Fibroblast of lung (primary cell): Measurements from ENCODE around the gene CYB561A3. TPM values are rescaled to one million over a fixed set of nuclear protein-coding genes. Genes with fewer than 3 reads are reported as not detected.

Source experiments
- DNase-seq, 2 donors: peaks; one replicate each; pipeline versions ENCODE4 v3.0.0 to v3.0.0-alpha.2; 2010; ENCODE audit warnings: low read depth in 2 of 2
- H2AFZ ChIP-seq: 2 replicates; pipeline ENCODE4 v1.5.1; 2012; ENCODE audit warnings: low read length, control low read depth, inconsistent platforms
- H3K27ac ChIP-seq: 2 replicates; pipeline ENCODE4 v1.5.1; 2011; ENCODE audit warnings: low read length, control low read depth; ENCODE audit not compliant: insufficient read depth
- H3K27me3 ChIP-seq: 2 replicates; pipeline ENCODE4 v1.5.1; 2011; ENCODE audit warnings: mild to moderate bottlenecking, low read length; ENCODE audit not compliant: control insufficient read depth, insufficient read depth
- H3K36me3 ChIP-seq: 2 replicates; pipeline ENCODE4 v1.5.1; 2011; ENCODE audit warnings: low read length; ENCODE audit not compliant: control insufficient read depth, insufficient read depth
- H3K4me1 ChIP-seq: 2 replicates; pipeline ENCODE4 v1.5.1; 2011; ENCODE audit warnings: low read length; ENCODE audit not compliant: control insufficient read depth, insufficient read depth; ENCODE audit errors: extremely low read depth
- H3K4me2 ChIP-seq: 2 replicates; pipeline ENCODE4 v1.5.1; 2011; ENCODE audit warnings: low read length, control low read depth; ENCODE audit not compliant: insufficient read depth; ENCODE audit errors: extremely low read depth
- H3K4me3 ChIP-seq, 4 experiments: fragments of 200-600 bp in 1 of 4; sonication (generic) in 1 of 4; replicated peaks in 1 of 4; 2 replicates each; pipeline ENCODE4 v1.5.1; 2011 to 2016; ENCODE audit warnings: low read length in 4 of 4, low read depth in 3 of 4, mild to moderate bottlenecking in 3 of 4, control low read depth in 2 of 4, inconsistent platforms in 1 of 4, mixed read lengths in 1 of 4; ENCODE audit not compliant: insufficient read depth in 1 of 4; ENCODE audit errors: control extremely low read depth in 1 of 4
- H3K79me2 ChIP-seq: 2 replicates; pipeline ENCODE4 v1.5.1; 2012; ENCODE audit warnings: mild to moderate bottlenecking, low read length, inconsistent platforms; ENCODE audit not compliant: control insufficient read depth, insufficient read depth
- H3K9ac ChIP-seq: 2 replicates; pipeline ENCODE4 v1.5.1; 2011; ENCODE audit warnings: mild to moderate bottlenecking, low read length, control low read depth; ENCODE audit not compliant: insufficient read depth
- H3K9me3 ChIP-seq: 2 replicates; pipeline ENCODE4 v1.5.1; 2012; ENCODE audit warnings: low read depth, low read length; ENCODE audit not compliant: control insufficient read depth, insufficient read depth
- H4K20me1 ChIP-seq: 2 replicates; pipeline ENCODE4 v1.5.1; 2011; ENCODE audit warnings: low read length; ENCODE audit not compliant: control insufficient read depth, insufficient read depth; ENCODE audit errors: extremely low read depth
- CTCF ChIP-seq, 2 donors: IDR thresholded peaks in 1 of 2; conservative IDR thresholded peaks in 1 of 2; 1 replicate in 1 of 2; 2 replicates in 1 of 2; pipeline ENCODE4 v1.5.1; 2011 to 2012; ENCODE audit warnings: low read length in 2 of 2, control low read depth in 1 of 2, inconsistent platforms in 1 of 2, low read depth in 1 of 2, mild to moderate bottlenecking in 1 of 2
- EZH2 ChIP-seq: IDR thresholded peaks from 2 replicates; pipeline ENCODE4 v1.5.1; 2012; ENCODE audit warnings: low read length, control low read depth, mild to moderate bottlenecking; ENCODE audit errors: missing control alignments
- polyA plus RNA-seq, 2 donors: library from polyadenylated mRNA; depleted of rRNA in 1 of 2; stranded (reverse) in 1 of 2; unstranded in 1 of 2; fragments of >200 nt; gene quantifications; 2 replicates each; pipeline ENCODE4 v1.2.1, GENCODE V29; 2011 to 2012; ENCODE audit warnings: missing spikeins in 1 of 2
- total RNA-seq: library from RNA; depleted of rRNA; stranded (reverse); fragments of >200 nt; gene quantifications from 2 replicates; pipeline ENCODE4 v1.2.1, GENCODE V29; 2014

CYB561A3 gene
- total and polyA plus RNA-seq, 2 donors (not counting 1 experiment from before 2014, with no cell fraction given): 43.9 to 65.1 TPM

DNA sequence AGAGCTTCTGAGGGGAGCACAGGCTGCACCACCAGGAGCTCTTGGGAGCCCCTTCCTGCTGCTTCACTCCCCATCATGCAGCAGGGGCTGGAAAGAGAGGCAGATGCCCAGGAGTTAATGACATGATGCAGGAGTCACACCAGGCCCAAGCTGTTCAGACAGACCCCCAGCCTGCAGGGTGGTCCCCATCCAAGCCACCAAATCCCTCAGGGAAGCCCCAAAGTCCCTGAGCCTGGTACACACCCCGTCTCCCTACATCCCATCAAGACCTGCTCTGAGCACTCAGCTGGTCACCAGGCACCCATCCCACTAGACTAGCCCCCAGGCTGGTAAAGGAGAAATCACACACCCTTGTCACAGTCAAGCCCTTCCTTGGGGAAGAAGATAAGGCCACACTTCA, 11.3 kb downstream of the CYB561A3 start:
- H3K9me3 ChIP-seq: no peaks in the 10 kb centered on the region
- no peaks in the 10 kb centered on the region for H3K4me1 ChIP-seq
- no peak overlapping the region for H3K9ac ChIP-seq
- H3K27ac ChIP-seq: no peak overlapping the region
- no peak for DNase-seq
- no peak overlapping the region for H3K4me2 ChIP-seq
- H2AFZ ChIP-seq: no peak overlapping the region
- H3K36me3 ChIP-seq: peaks cover 20% of the 10 kb centered on the region
- H4K20me1 ChIP-seq: no peaks in the 10 kb centered on the region
- no peaks in the 10 kb centered on the region for H3K79me2 ChIP-seq
- H3K27me3 ChIP-seq: no peaks in the 10 kb centered on the region
- no peak overlapping the region for H3K4me3 ChIP-seq
- TF ChIP-seq CTCF (conservative IDR thresholded peaks at IDR 0.05 in 1 of 2, IDR thresholded peaks at IDR 0.05 in 1 of 2; ENCODE audit: low read depth in 1 of 2, low read length in 2 of 2) (no peak), EZH2 (no peak)

DNA sequence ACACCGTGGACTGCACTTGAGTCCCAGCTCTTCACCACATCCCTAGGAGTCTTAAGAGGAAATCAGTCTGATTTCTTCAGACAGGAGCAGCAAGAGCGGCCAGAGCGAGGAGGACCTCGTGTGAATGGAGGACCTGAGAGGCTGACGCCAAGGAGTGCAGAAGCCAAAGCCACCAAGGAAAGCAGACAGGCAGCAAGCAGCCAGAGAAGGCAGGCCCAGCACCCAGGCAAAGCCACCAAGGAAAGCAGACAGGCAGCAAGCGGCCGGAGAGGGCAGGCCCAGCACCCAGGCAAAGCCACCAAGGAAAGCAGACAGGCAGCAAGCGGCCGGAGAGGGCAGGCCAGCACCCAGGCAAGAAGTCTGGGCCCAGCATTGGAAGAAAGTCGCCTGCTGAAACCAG, 11.8 kb downstream of the CYB561A3 start:
- DNase-seq: no peak
- no peak overlapping the region for H3K9ac ChIP-seq
- H3K9me3 ChIP-seq: no peaks in the 10 kb centered on the region
- no peak overlapping the region for H3K27ac ChIP-seq
- H4K20me1 ChIP-seq: no peaks in the 10 kb centered on the region
- H2AFZ ChIP-seq: no peak overlapping the region
- TF ChIP-seq CTCF (conservative IDR thresholded peaks at IDR 0.05 in 1 of 2, IDR thresholded peaks at IDR 0.05 in 1 of 2; ENCODE audit: low read depth in 1 of 2, low read length in 2 of 2): no peak
- no peaks in the 10 kb centered on the region for H3K27me3 ChIP-seq
- H3K4me3 ChIP-seq: no peak overlapping the region
- H3K79me2 ChIP-seq: no peaks in the 10 kb centered on the region
- no peaks in the 10 kb centered on the region for H3K4me1 ChIP-seq
- H3K4me2 ChIP-seq: no peak overlapping the region
- H3K36me3 ChIP-seq: peaks cover 20% of the 10 kb centered on the region

GRCh38 chr11:61349189-61349751, 12.4 kb downstream of the CYB561A3 start:
- no peak for DNase-seq
- H3K27ac ChIP-seq: no peak overlapping the region
- H4K20me1 ChIP-seq: no peaks in the 10 kb centered on the region
- TF ChIP-seq EZH2 (no peak), CTCF (conservative IDR thresholded peaks at IDR 0.05 in 1 of 2, IDR thresholded peaks at IDR 0.05 in 1 of 2; ENCODE audit: low read depth in 1 of 2, low read length in 2 of 2) (no peak)
- no peak overlapping the region for H2AFZ ChIP-seq
- peaks cover 20% of the 10 kb centered on the region for H3K36me3 ChIP-seq
- H3K4me1 ChIP-seq: no peaks in the 10 kb centered on the region
- H3K4me2 ChIP-seq: no peak overlapping the region
- H3K9me3 ChIP-seq: no peaks in the 10 kb centered on the region
- no peaks in the 10 kb centered on the region for H3K27me3 ChIP-seq
- H3K79me2 ChIP-seq: no peaks in the 10 kb centered on the region
- no peak overlapping the region for H3K9ac ChIP-seq
- H3K4me3 ChIP-seq: no peak overlapping the region
